ENCODE measurements around the gene AHNAK2.

DNA sequence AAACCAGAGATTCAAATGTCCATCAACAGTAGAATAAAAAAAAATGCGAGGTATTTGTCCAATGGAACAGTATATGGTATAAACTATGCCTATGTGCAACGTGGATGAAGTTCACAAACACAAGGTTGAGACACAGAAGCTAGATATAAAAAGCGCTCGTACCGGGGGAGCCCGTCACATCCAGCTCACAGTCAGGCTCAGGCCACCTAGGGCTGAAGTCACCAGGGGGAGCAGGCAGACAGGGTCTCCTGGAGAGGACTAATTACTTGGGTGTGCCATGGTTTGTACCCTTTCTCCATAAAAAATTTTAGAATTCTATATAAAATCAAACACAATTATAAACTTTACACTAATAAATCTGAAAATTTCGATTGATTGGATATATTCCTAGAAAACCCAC is 13.6 kb downstream of the AHNAK2 start:
- TF ChIP-seq CEBPB (IDR thresholded peaks at IDR 0.05; ENCODE audit: low read depth) = no peak
- TF ChIP-seq, protein P1, sequence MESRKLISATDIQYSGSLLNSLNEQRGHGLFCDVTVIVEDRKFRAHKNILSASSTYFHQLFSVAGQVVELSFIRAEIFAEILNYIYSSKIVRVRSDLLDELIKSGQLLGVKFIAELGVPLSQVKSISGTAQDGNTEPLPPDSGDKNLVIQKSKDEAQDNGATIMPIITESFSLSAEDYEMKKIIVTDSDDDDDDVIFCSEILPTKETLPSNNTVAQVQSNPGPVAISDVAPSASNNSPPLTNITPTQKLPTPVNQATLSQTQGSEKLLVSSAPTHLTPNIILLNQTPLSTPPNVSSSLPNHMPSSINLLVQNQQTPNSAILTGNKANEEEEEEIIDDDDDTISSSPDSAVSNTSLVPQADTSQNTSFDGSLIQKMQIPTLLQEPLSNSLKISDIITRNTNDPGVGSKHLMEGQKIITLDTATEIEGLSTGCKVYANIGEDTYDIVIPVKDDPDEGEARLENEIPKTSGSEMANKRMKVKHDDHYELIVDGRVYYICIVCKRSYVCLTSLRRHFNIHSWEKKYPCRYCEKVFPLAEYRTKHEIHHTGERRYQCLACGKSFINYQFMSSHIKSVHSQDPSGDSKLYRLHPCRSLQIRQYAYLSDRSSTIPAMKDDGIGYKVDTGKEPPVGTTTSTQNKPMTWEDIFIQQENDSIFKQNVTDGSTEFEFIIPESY (IDR thresholded peaks at IDR 0.05; ENCODE audit: extremely low read depth, insufficient replicate concordance, low read length) = no peak
- TF ChIP-seq, protein P2, sequence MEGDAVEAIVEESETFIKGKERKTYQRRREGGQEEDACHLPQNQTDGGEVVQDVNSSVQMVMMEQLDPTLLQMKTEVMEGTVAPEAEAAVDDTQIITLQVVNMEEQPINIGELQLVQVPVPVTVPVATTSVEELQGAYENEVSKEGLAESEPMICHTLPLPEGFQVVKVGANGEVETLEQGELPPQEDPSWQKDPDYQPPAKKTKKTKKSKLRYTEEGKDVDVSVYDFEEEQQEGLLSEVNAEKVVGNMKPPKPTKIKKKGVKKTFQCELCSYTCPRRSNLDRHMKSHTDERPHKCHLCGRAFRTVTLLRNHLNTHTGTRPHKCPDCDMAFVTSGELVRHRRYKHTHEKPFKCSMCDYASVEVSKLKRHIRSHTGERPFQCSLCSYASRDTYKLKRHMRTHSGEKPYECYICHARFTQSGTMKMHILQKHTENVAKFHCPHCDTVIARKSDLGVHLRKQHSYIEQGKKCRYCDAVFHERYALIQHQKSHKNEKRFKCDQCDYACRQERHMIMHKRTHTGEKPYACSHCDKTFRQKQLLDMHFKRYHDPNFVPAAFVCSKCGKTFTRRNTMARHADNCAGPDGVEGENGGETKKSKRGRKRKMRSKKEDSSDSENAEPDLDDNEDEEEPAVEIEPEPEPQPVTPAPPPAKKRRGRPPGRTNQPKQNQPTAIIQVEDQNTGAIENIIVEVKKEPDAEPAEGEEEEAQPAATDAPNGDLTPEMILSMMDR (IDR thresholded peaks at IDR 0.05 in 2 of 3, conservative IDR thresholded peaks at IDR 0.05 in 1 of 3; ENCODE audit: borderline replicate concordance in 1 of 3, insufficient read depth in 1 of 3, low read depth in 2 of 3, low read length in 2 of 3) = no peak

All from HCT116 (cell line).